Tibial artery (tissue), 4 donors: ENCODE results near the gene NOS1.
"Not testable (repeated sequence)": the region's sequence is repeated elsewhere in the genome, so short reads cannot be mapped to it uniquely, and the experiment has no call there.

ENCODE experiments used
- DNase-seq, 2 donors: peaks; one replicate each; pipeline ENCODE4 v3.0.0-alpha.2; 2019
- H3K27ac ChIP-seq, 2 donors: fragments of 200-600 bp; sonication (generic) in 1 of 2; 1 replicate in 1 of 2; 2 replicates in 1 of 2; pipeline ENCODE4 v1.5.1; 2018 to 2019; ENCODE audit warnings: mild to moderate bottlenecking in 1 of 2
- H3K27me3 ChIP-seq, 2 donors: fragments of 200-600 bp; sonication (generic) in 1 of 2; one replicate each; pipeline versions ENCODE4 v1.5.1 to v1.6.0; 2016 to 2019
- H3K36me3 ChIP-seq, 3 donors: fragments of 200-600 bp; sonication (generic) in 2 of 3; one replicate each; pipeline ENCODE4 v1.5.1; 2016 to 2019; ENCODE audit warnings: mild to moderate bottlenecking in 2 of 3
- H3K4me1 ChIP-seq, 4 donors: fragments of 200-600 bp; sonication (generic) in 2 of 4; 1 replicate in 3 of 4; 2 replicates in 1 of 4; pipeline ENCODE4 v1.5.1; 2016 to 2019
- H3K4me3 ChIP-seq, 2 donors: fragments of 200-600 bp; sonication (generic) in 1 of 2; 1 replicate in 1 of 2; 2 replicates in 1 of 2; pipeline ENCODE4 v1.5.1; 2018 to 2019; ENCODE audit warnings: mild to moderate bottlenecking in 2 of 2
- H3K9me3 ChIP-seq, 3 donors: fragments of 200-600 bp; sonication (generic) in 1 of 3; one replicate each; pipeline ENCODE4 v1.5.1; 2016 to 2019
- CTCF ChIP-seq, 2 experiments: fragments of 200-600 bp in 1 of 2; fragments of 450-650 bp in 1 of 2; IDR thresholded peaks; one replicate each; pipeline ENCODE4 v1.5.1; 2017 to 2019; ENCODE audit warnings: antibody characterized with exemption in 2 of 2, mild to moderate bottlenecking in 1 of 2, moderate library complexity in 1 of 2
- intact Hi-C: fragments of 100-400 bp; cut with DNase I; formaldehyde crosslinking; loops from one replicate; pipeline ENCODE4 v1.15.0; 2023; ENCODE audit warnings: low total_unique reads

Gene NOS1

GRCh38 chr12:117202556-117202955 is 158.9 kb downstream of the NOS1 start:
- Histone ChIP-seq H3K9me3 (no peaks in the 10 kb centered on the region), H3K27ac (no peak overlapping the region), H3K36me3 (no peaks in the 10 kb centered on the region), H3K27me3 (peaks cover 0 to 23% of the 10 kb centered on the region in 2 donors), H3K4me1 (no peaks in the 10 kb centered on the region), H3K4me3 (no peak overlapping the region)
- no peak for DNase-seq
- TF ChIP-seq CTCF (IDR thresholded peaks at IDR 0.05): no peak
- intact Hi-C loops: no loop called here

- Histone ChIP-seq H3K36me3 (no peaks in the 10 kb centered on the region), H3K27ac (no peak overlapping the region), H3K27me3 (peaks cover 0 to 18% of the 10 kb centered on the region in 2 donors), H3K4me3 (no peak overlapping the region), H3K9me3 (no peaks in the 10 kb centered on the region), H3K4me1 (no peaks in the 10 kb centered on the region)
- no peak for TF ChIP-seq CTCF (IDR thresholded peaks at IDR 0.05)
- intact Hi-C loops: no loop called here
- DNase-seq: no peak
Measured at GRCh38 chr12:117202033-117202432, 159.4 kb downstream of the NOS1 start.

- H3K9me3 ChIP-seq, H3K4me3 ChIP-seq, intact Hi-C loops, H3K36me3 ChIP-seq, H3K27ac ChIP-seq, H3K4me1 ChIP-seq: not testable (repeated sequence)
- peak in 1 of 2 donors; percentile 3 for DNase-seq
- peaks cover 0 to 14% of the 10 kb centered on the region in 2 donors for H3K27me3 ChIP-seq
Measured at GRCh38 chr12:117199956-117200744, 161.3 kb downstream of the NOS1 start.

GRCh38 chr12:117196334-117196733 is 165.1 kb downstream of the NOS1 start:
- H3K4me3 ChIP-seq, H3K36me3 ChIP-seq, intact Hi-C loops, H3K27me3 ChIP-seq, H3K9me3 ChIP-seq, H3K27ac ChIP-seq, H3K4me1 ChIP-seq: not testable (repeated sequence)
- DNase-seq: peak in 1 of 2 donors; percentile 3

- H3K27ac ChIP-seq, H3K4me1 ChIP-seq, H3K36me3 ChIP-seq, H3K4me3 ChIP-seq, intact Hi-C loops, H3K27me3 ChIP-seq, H3K9me3 ChIP-seq: not testable (repeated sequence)
- DNase-seq: peak in 1 of 2 donors; percentile 3
Measured at GRCh38 chr12:117195027-117195426, 166.4 kb downstream of the NOS1 start.

- Histone ChIP-seq H3K4me3 (no peak overlapping the region), H3K27me3 (peaks cover 0 to 8% of the 10 kb centered on the region in 2 donors), H3K9me3 (no peaks in the 10 kb centered on the region), H3K27ac (no peak overlapping the region), H3K4me1 (peaks cover 0 to 13% (median 6%) of the 10 kb centered on the region in 4 donors), H3K36me3 (no peaks in the 10 kb centered on the region)
- no peak for DNase-seq
- no peak for TF ChIP-seq CTCF (IDR thresholded peaks at IDR 0.05)
- intact Hi-C loops: no loop called here
Measured at GRCh38 chr12:117193903-117194302, 167.5 kb downstream of the NOS1 start.

GRCh38 chr12:117192581-117192980 is 168.8 kb downstream of the NOS1 start:
- H3K9me3 ChIP-seq, intact Hi-C loops, H3K27me3 ChIP-seq, H3K4me3 ChIP-seq, DNase-seq, H3K27ac ChIP-seq, H3K36me3 ChIP-seq: not testable (repeated sequence)
- peaks cover 0 to 16% (median 9%) of the 10 kb centered on the region in 4 donors for H3K4me1 ChIP-seq
